Hepatocyte (in vitro differentiated cells): ENCODE measurements around the gene ARHGEF4. TPM values are rescaled to one million over a fixed set of nuclear protein-coding genes. Genes with fewer than 3 reads are reported as not detected.

Experiments used
- DNase-seq: peaks from one replicate; pipeline ENCODE4 v3.0.0-alpha.2; 2016; ENCODE audit warnings: low spot score
- H2AFZ ChIP-seq: fragments of 200-600 bp; sonication (generic); 2 replicates; pipeline ENCODE4 v1.6.0; 2016; ENCODE audit warnings: antibody characterized with exemption, mild to moderate bottlenecking
- H3K27ac ChIP-seq: fragments of 200-600 bp; sonication (generic); 2 replicates; pipeline ENCODE4 v1.5.1; 2016; ENCODE audit warnings: mild to moderate bottlenecking
- H3K27me3 ChIP-seq: fragments of 200-600 bp; sonication (generic); 2 replicates; pipeline ENCODE4 v1.6.1; 2016
- H3K36me3 ChIP-seq: fragments of 200-600 bp; sonication (generic); replicated peaks from 2 replicates; pipeline ENCODE4 v1.5.1; 2016; ENCODE audit warnings: low read depth; ENCODE audit not compliant: insufficient read depth
- H3K4me1 ChIP-seq: fragments of 200-600 bp; sonication (generic); 2 replicates; pipeline ENCODE4 v1.5.1; 2016; ENCODE audit warnings: mild to moderate bottlenecking, moderate library complexity; ENCODE audit not compliant: insufficient read depth
- H3K4me2 ChIP-seq: fragments of 200-600 bp; sonication (generic); 2 replicates; pipeline ENCODE4 v1.6.0; 2016
- H3K4me3 ChIP-seq: fragments of 200-600 bp; sonication (generic); 2 replicates; pipeline ENCODE4 v1.5.1; 2016; ENCODE audit warnings: mild to moderate bottlenecking
- H3K79me2 ChIP-seq: fragments of 200-600 bp; sonication (generic); 2 replicates; pipeline ENCODE4 v1.6.0; 2017; ENCODE audit warnings: mild to moderate bottlenecking
- H3K9me2 ChIP-seq: fragments of 200-600 bp; sonication (generic); replicated peaks from 2 replicates; pipeline ENCODE4 v1.6.0; 2017; ENCODE audit warnings: mild to moderate bottlenecking; ENCODE audit not compliant: insufficient read depth
- H3K9me3 ChIP-seq: fragments of 200-600 bp; sonication (generic); 2 replicates; pipeline ENCODE4 v1.5.1; 2016; ENCODE audit warnings: low read depth, mild to moderate bottlenecking
- H4K20me1 ChIP-seq: fragments of 200-600 bp; sonication (generic); 2 replicates; pipeline ENCODE4 v1.6.0; 2016; ENCODE audit warnings: mild to moderate bottlenecking; ENCODE audit not compliant: insufficient read depth, poor library complexity, severe bottlenecking
- CTCF ChIP-seq: fragments of 200-600 bp; sonication (generic); IDR thresholded peaks from 2 replicates; pipeline ENCODE4 v1.5.1; 2016; ENCODE audit warnings: antibody characterized with exemption, mild to moderate bottlenecking; ENCODE audit not compliant: poor library complexity
- EZH2 ChIP-seq: fragments of 200-600 bp; sonication (generic); IDR thresholded peaks from 2 replicates; pipeline ENCODE4 v1.6.1; 2016; ENCODE audit warnings: antibody characterized with exemption, mild to moderate bottlenecking, borderline replicate concordance
- EZH2phosphoT487 ChIP-seq: fragments of 200-600 bp; sonication (generic); IDR thresholded peaks from one replicate; pipeline ENCODE4 v1.6.1; 2018; ENCODE audit warnings: antibody characterized with exemption, mild to moderate bottlenecking, low read depth, moderate library complexity; ENCODE audit not compliant: unreplicated experiment, severe bottlenecking
- WGBS: methylation state at CpG from one replicate; pipeline ENCODE4 v1.1.6; 2016; ENCODE audit warnings: low lambda C conversion rate; ENCODE audit errors: missing lambda C conversion rate; 5-methylcytosine and 5-hydroxymethylcytosine counted together
- polyA plus RNA-seq: library from polyadenylated mRNA; unstranded; fragments of >200 nt; fragmentation: Nextera tagmentation; extraction: Ambion mirVana; gene quantifications from 2 replicates; pipeline ENCODE4 v1.2.1, GENCODE V29; 2016
- total RNA-seq: library from RNA; depleted of rRNA; stranded (reverse); fragments of >200 nt; gene quantifications from 2 replicates; pipeline ENCODE4 v1.2.3, GENCODE V29; 2014

ARHGEF4 gene
- total and polyA plus RNA-seq, 2 experiments from 2014 or later = 11.2 to 15.8 TPM

- H3K27me3 ChIP-seq = no peaks in the 10 kb centered on the region
- WGBS = 85% methylated on average over 7 of the region's 7 CpGs
- H3K4me2 ChIP-seq = no peak overlapping the region
- no peaks in the 10 kb centered on the region for H3K9me3 ChIP-seq
- H4K20me1 ChIP-seq = no peaks in the 10 kb centered on the region
- H3K36me3 ChIP-seq = no peaks in the 10 kb centered on the region
- TF ChIP-seq EZH2phosphoT487 (no peak), EZH2 (no peak), CTCF (no peak)
- H3K4me1 ChIP-seq = no peaks in the 10 kb centered on the region
- H3K4me3 ChIP-seq = no peak overlapping the region
- no peaks in the 10 kb centered on the region for H3K9me2 ChIP-seq
- H2AFZ ChIP-seq = no peak overlapping the region
- no peak for DNase-seq
- no peaks in the 10 kb centered on the region for H3K79me2 ChIP-seq
- H3K27ac ChIP-seq = no peak overlapping the region
Measured at GRCh38 chr2:130894326-130894942, 57.7 kb downstream of the ARHGEF4 start.

DNA sequence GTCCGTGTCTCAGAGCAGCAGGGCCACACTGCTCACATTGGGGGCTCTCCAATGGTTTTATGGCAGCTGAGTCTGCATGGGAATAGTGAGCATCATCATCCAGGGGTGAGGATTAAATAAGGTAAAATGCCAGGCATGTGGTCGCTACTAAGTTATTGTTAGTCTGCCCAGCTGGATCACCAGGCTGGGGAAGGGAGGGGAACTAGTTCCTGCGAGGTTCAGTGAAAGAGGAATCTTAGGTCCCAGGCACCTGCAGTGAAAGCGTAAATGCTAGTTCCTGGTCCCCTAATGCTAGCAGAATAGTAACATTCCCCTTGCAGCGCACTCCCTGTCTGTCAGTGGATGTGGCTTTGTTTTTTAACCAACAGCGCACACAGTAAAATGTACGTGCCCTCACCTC lies 60.1 kb downstream of the ARHGEF4 start:
- Histone ChIP-seq H3K4me2 (no peak overlapping the region), H3K4me3 (no peak overlapping the region), H2AFZ (no peak overlapping the region), H3K9me2 (no peaks in the 10 kb centered on the region), H3K4me1 (no peaks in the 10 kb centered on the region), H3K79me2 (no peaks in the 10 kb centered on the region), H4K20me1 (no peaks in the 10 kb centered on the region), H3K36me3 (no peaks in the 10 kb centered on the region), H3K27me3 (no peaks in the 10 kb centered on the region), H3K27ac (no peak overlapping the region), H3K9me3 (no peaks in the 10 kb centered on the region)
- DNase-seq = no peak
- TF ChIP-seq EZH2 = no peak
- TF ChIP-seq EZH2phosphoT487 = no peak
- no peak for TF ChIP-seq CTCF
- 88% methylated on average over 7 of the region's 7 CpGs for WGBS

GRCh38 chr2:130898553-130898952 lies 61.8 kb downstream of the ARHGEF4 start:
- no peak for DNase-seq
- 78% methylated on average over 4 of the region's 4 CpGs for WGBS
- no peaks in the 10 kb centered on the region for H3K79me2 ChIP-seq

DNA sequence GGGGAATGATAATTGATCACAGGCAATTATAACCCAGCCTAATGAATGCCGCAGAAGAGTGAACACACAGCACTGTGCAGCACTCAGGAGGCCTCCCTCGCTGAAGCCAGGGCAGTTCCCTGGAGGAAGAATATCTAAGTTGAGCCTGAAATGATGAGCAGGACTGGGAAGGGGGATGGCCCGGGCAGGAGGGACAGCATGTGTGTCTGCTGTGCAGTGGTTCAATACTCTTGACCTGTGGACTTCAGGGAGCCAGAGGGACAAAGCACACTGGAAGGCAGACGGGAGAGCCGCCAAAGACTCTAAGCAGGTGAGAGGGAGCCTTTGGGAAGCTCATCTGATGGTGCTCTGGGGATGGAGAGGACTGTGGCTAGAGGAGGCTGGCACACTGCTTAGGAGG lies 62.6 kb downstream of the ARHGEF4 start:
- Histone ChIP-seq H3K36me3 (no peaks in the 10 kb centered on the region), H3K4me3 (no peak overlapping the region), H3K27me3 (no peaks in the 10 kb centered on the region), H3K79me2 (no peaks in the 10 kb centered on the region), H2AFZ (no peak overlapping the region), H3K9me3 (no peaks in the 10 kb centered on the region), H3K4me2 (no peak overlapping the region), H4K20me1 (no peaks in the 10 kb centered on the region), H3K27ac (no peak overlapping the region), H3K4me1 (no peaks in the 10 kb centered on the region), H3K9me2 (no peaks in the 10 kb centered on the region)
- no peak for TF ChIP-seq CTCF
- TF ChIP-seq EZH2phosphoT487 = no peak
- no peak for TF ChIP-seq EZH2
- 84% methylated on average over 5 of the region's 5 CpGs for WGBS
- DNase-seq = no peak

More at GRCh38 chr2:130898553-130898952, 61.8 kb downstream of the ARHGEF4 start:
- Histone ChIP-seq H3K4me1 (no peaks in the 10 kb centered on the region), H4K20me1 (no peaks in the 10 kb centered on the region), H3K4me3 (no peak overlapping the region), H2AFZ (no peak overlapping the region), H3K9me3 (no peaks in the 10 kb centered on the region), H3K36me3 (no peaks in the 10 kb centered on the region), H3K9me2 (no peaks in the 10 kb centered on the region), H3K27ac (no peak overlapping the region), H3K27me3 (no peaks in the 10 kb centered on the region), H3K4me2 (no peak overlapping the region)
- TF ChIP-seq EZH2 = no peak
- no peak for TF ChIP-seq EZH2phosphoT487
